GM12891 (cell line): Measurements from ENCODE around the gene EYA2.

Experiments used
- PAX5 ChIP-seq: IDR thresholded peaks from 2 replicates; pipeline ENCODE4 v1.6.1; 2011; ENCODE audit warnings: low read length, moderate library complexity, mild to moderate bottlenecking; ENCODE audit not compliant: insufficient read depth, severe bottlenecking
- POLR2A ChIP-seq: IDR thresholded peaks from 2 replicates; pipeline ENCODE4 v1.6.1; 2011; ENCODE audit warnings: low read depth, low read length, control low read depth
- POLR2AphosphoS5 ChIP-seq: IDR thresholded peaks from 2 replicates; pipeline ENCODE4 v1.6.1; 2011; ENCODE audit warnings: low read depth, low read length, control low read depth
- POU2F2 ChIP-seq: IDR thresholded peaks from 2 replicates; pipeline ENCODE4 v1.6.1; 2011; ENCODE audit warnings: low read depth, mild to moderate bottlenecking, control low read depth, low read length, moderate library complexity
- SPI1 ChIP-seq: IDR thresholded peaks from 2 replicates; pipeline ENCODE4 v1.6.1; 2011; ENCODE audit warnings: low read depth, low read length, control low read depth
- TAF1 ChIP-seq: IDR thresholded peaks from 2 replicates; pipeline ENCODE4 v1.6.1; 2011; ENCODE audit warnings: low read depth, low read length, control low read depth

DNA sequence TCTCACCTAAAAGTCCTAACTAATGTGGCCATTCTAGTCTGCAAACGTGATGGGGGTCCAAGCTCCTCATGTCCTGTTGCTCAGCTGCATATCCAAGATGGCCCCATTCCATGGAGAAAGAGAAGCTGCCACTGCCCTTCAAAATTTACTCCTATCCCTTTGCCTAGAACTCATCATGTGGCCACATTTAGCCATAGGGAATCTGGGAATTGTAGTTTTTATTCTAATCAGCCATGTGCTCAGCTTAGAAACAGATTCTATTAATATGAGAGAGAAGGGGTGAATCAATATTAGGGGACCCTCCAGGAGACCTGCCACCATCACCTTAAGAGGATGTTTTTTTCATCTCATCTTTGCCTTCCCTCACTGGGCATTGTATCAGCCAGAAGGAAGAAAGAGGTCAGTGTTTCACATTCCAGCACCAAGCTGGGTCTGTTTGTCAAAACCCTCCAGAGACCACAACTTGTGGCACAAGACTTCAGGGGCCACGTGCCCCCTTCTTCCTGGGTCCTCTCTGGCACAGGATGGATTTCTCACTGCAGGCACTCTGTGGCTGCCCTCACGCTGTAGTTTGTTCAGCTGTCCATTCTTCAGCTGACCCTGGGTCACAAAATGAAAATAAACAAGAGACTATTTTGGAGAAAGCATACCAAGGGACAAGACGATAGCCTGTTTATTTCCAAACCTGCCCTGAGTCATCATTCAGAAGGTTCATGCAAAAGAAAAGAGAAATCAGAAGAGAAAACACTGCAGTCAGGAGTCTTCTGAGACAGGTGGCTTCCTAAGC is 172.0 kb downstream of the EYA2 start:
- TF ChIP-seq POLR2A (no peak), POLR2AphosphoS5 (no peak), TAF1 (no peak), POU2F2 (no peak), SPI1 (no peak), PAX5 (no peak)
